ENCODE data around the gene JUP. TPM values are rescaled to one million over a fixed set of nuclear protein-coding genes. Genes with fewer than 3 reads are reported as not detected.
"Not testable (repeated sequence)": the region's sequence is repeated elsewhere in the genome, so short reads cannot be mapped to it uniquely, and the experiment has no call there.

Gene JUP
- total RNA-seq, 4 donors from 2014 or later = 42.9 to 57.7 (median 51.6) TPM

- TF ChIP-seq CTCF (IDR thresholded peaks at IDR 0.05) (no peak), EP300 (IDR thresholded peaks at IDR 0.05) (no peak), POLR2A (IDR thresholded peaks at IDR 0.05) (no peak)
- WGBS, 2 donors = 69 to 77% methylated on average over 13 of the region's 13 CpGs
- Histone ChIP-seq H3K4me3 (no peak overlapping the region), H3K27me3 (no peaks in the 10 kb centered on the region), H3K9me3 (no peaks in the 10 kb centered on the region), H3K36me3 (no peaks in the 10 kb centered on the region), H3K27ac (peak overlapping the region in 1 of 4 donors; percentile 65), H3K4me1 (peaks cover 0 to 77% (median 43%) of the 10 kb centered on the region in 4 donors)
- no peak for DNase-seq (ENCODE audit: low spot score in 2 of 2)
These were observed 5.0 kb downstream of the JUP start for GRCh38 chr17:41781404-41782110.

- DNase-seq (ENCODE audit: low spot score in 2 of 2) = no peak
- H3K4me1 ChIP-seq = peaks cover 0 to 77% (median 38%) of the 10 kb centered on the region in 4 donors
- WGBS, 2 donors = 100% methylated on average over 1 of the region's 1 CpG
These were observed 6.6 kb downstream of the JUP start for GRCh38 chr17:41779954-41780353.

GRCh38 chr17:41777574-41778188, 8.8 kb downstream of the JUP start:
- TF ChIP-seq POLR2A (IDR thresholded peaks at IDR 0.05) = peak in 1 of 2 donors; percentile 5
- peak; percentile 67 to 74 for TF ChIP-seq EP300 (IDR thresholded peaks at IDR 0.05)
- peak in 2 of 5 experiments; percentile 9 to 46 for TF ChIP-seq CTCF (IDR thresholded peaks at IDR 0.05)
- DNase-seq (ENCODE audit: low spot score in 2 of 2) = peak; percentile 57 to 64
- WGBS, 2 donors = 8 to 20% methylated on average over 10 to 11 of the region's 12 CpGs

More at GRCh38 chr17:41779954-41780353, 6.6 kb downstream of the JUP start:
- H3K27ac ChIP-seq = no peak overlapping the region
- TF ChIP-seq CTCF (IDR thresholded peaks at IDR 0.05) (no peak), POLR2A (IDR thresholded peaks at IDR 0.05) (no peak), EP300 (IDR thresholded peaks at IDR 0.05) (no peak)
- no peaks in the 10 kb centered on the region for H3K9me3 ChIP-seq
- H3K36me3 ChIP-seq = no peaks in the 10 kb centered on the region
- no peaks in the 10 kb centered on the region for H3K27me3 ChIP-seq
- H3K4me3 ChIP-seq = no peak overlapping the region

GRCh38 chr17:41777157-41777573, 9.3 kb downstream of the JUP start:
- peaks cover 0 to 4% (median 0%) of the 10 kb centered on the region in 3 donors for H3K36me3 ChIP-seq
- TF ChIP-seq EP300 (IDR thresholded peaks at IDR 0.05) = no peak
- peak in 1 of 5 experiments; percentile 57 for TF ChIP-seq CTCF (IDR thresholded peaks at IDR 0.05)
- TF ChIP-seq POLR2A (IDR thresholded peaks at IDR 0.05) = no peak
- no peaks in the 10 kb centered on the region for H3K27me3 ChIP-seq
- WGBS, 2 donors = 67 to 79% methylated on average over 2 to 3 of the region's 4 CpGs
- H3K4me3 ChIP-seq = no peak overlapping the region
- peak overlapping the region in 3 of 4 donors; percentile 70 to 85 (median 82) for H3K27ac ChIP-seq
- DNase-seq (ENCODE audit: low spot score in 2 of 2) = no peak
- no peaks in the 10 kb centered on the region for H3K9me3 ChIP-seq
- peaks cover 0 to 71% (median 34%) of the 10 kb centered on the region in 4 donors for H3K4me1 ChIP-seq

More at GRCh38 chr17:41777574-41778188, 8.8 kb downstream of the JUP start:
- Histone ChIP-seq H3K27me3 (no peaks in the 10 kb centered on the region), H3K27ac (peak overlapping the region in 3 of 4 donors; percentile 70 to 85 (median 82)), H3K36me3 (peaks cover 0 to under 1% (median 0%) of the 10 kb centered on the region in 3 donors), H3K4me3 (no peak overlapping the region), H3K9me3 (no peaks in the 10 kb centered on the region), H3K4me1 (peaks cover 0 to 77% (median 35%) of the 10 kb centered on the region in 4 donors)

- not testable (repeated sequence) for DNase-seq (ENCODE audit: low spot score in 2 of 2); H3K9me3 ChIP-seq; H3K27me3 ChIP-seq; H3K4me3 ChIP-seq
- Histone ChIP-seq H3K27ac (peak overlapping the region in 2 of 4 donors; percentile 51 to 56), H3K36me3 (peaks cover 0 to 12% (median 2%) of the 10 kb centered on the region in 3 donors), H3K4me1 (peaks cover 0 to 64% (median 31%) of the 10 kb centered on the region in 4 donors)
- WGBS, 2 donors = 83% methylated on average over 14 of the region's 14 CpGs
These were observed 10.1 kb downstream of the JUP start for GRCh38 chr17:41776262-41776900.
